ENCODE data around the gene RSU1.

Gene RSU1

DNA sequence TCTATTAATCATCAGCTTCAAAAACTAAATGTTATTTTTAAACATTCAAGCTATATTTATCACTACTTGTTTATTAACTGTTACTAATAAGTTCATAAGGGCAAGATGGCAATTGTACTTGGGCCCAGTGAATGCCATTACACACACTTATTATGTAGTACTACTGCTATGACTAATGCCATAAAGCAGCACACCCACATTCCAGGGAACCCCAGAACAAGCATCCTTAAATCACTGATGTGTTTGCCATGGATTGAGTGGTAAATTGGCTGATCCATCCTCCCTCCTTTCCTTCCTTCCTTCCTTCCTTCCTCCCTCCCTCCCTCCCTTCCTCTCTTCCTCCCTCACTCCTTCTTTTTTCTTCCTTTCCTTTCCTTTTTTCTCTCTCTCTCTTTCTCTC lies 37.4 kb upstream of the RSU1 start:
- TF ChIP-seq ZFX (IDR thresholded peaks at IDR 0.05) (no peak), CTCF (conservative IDR thresholded peaks at IDR 0.05) (no peak)
- no peak overlapping the region for H3K27ac ChIP-seq

DNA sequence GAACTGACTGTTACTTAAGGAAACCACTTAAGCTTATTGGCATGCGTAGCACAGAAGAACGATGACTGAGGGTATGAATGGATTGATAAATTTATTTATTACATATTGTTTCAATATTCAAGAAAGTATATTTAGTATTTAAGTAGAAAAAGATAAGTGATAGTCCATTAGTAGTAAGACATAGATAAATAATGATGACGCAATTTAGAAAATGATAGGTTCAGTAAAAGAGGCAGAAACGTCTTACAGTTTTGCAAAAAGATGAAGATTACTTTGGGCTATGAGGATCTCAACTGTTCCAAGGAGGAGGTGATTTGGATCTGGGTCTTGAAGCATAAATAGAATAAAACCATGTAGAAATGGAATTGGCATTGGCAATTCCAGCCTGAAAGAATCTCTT lies 36.6 kb upstream of the RSU1 start:
- no peak for TF ChIP-seq ZFX (IDR thresholded peaks at IDR 0.05)
- TF ChIP-seq CTCF (conservative IDR thresholded peaks at IDR 0.05): no peak
- H3K27ac ChIP-seq: no peak overlapping the region

GRCh38 chr10:16853201-16853600 lies 36.0 kb upstream of the RSU1 start:
- TF ChIP-seq CTCF (conservative IDR thresholded peaks at IDR 0.05): peak; percentile 33
- no peak for TF ChIP-seq ZFX (IDR thresholded peaks at IDR 0.05)
- no peak overlapping the region for H3K27ac ChIP-seq

DNA sequence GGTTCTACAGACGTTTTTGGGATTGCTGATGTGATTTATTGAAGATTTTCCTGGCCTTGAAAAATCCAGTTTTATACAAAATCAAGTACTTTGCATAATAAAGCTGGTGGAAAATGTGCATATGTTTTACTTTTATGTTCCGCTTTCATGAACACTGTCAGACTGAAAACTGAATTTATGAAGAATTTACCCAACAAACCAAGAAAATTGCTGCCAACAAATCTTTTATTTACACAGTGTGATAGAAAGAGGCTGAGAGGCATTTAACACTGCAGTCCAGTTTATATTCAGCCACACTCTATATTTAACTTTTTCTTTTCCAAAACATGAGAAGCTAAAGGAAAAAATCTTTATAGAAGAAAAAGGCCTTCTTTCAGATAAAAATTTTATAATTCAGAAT lies 35.4 kb upstream of the RSU1 start:
- no peak for TF ChIP-seq CTCF (conservative IDR thresholded peaks at IDR 0.05)
- TF ChIP-seq ZFX (IDR thresholded peaks at IDR 0.05): no peak
- H3K27ac ChIP-seq: no peak overlapping the region

DNA sequence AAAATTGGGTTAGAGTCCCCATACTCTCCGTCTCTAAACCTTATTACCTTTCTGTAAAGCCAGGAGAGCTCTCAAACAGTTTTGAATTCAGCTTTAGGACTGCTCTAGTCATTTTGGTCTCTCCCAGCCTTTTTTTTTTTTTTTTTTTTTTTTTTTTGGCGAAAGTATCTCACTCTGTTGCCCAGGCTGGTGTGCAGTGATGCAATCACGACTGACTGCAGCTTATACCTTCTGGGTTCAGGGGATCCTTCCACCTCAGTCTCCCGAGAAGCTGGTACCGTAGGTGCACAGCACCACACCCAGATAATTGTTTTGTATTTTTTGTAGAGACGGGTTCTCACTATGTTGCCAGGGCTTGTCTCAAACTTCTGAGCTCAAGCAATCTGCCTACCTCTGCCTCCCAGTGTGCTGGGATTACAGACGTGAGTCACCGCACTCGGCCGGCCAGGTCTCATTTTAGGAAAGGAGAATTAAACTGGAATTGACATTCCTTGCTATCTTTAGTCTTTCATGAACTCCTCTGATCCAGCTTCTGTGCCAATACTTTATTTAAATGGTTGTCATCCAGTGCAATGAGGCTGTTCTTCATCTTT lies 31.4 kb upstream of the RSU1 start:
- no peak for TF ChIP-seq ZFX (IDR thresholded peaks at IDR 0.05)
- no peak for TF ChIP-seq CTCF (conservative IDR thresholded peaks at IDR 0.05)
- no peak overlapping the region for H3K27ac ChIP-seq

- TF ChIP-seq CTCF (conservative IDR thresholded peaks at IDR 0.05) (no peak), ZFX (IDR thresholded peaks at IDR 0.05) (no peak)
- H3K27ac ChIP-seq: no peak overlapping the region
Observed at GRCh38 chr10:16847644-16848043, 30.4 kb upstream of the RSU1 start.

GRCh38 chr10:16845248-16845647 lies 28.0 kb upstream of the RSU1 start:
- TF ChIP-seq CTCF (conservative IDR thresholded peaks at IDR 0.05) (no peak), ZFX (IDR thresholded peaks at IDR 0.05) (no peak)

More at GRCh38 chr10:16845248-16845647, 28.0 kb upstream of the RSU1 start:
- H3K27ac ChIP-seq: no peak overlapping the region

Measured in C4-2B (cell line).